Subcutaneous adipose tissue (tissue), 4 donors: Measurements from ENCODE around the gene ATP5F1A. TPM values are rescaled to one million over a fixed set of nuclear protein-coding genes. Genes with fewer than 3 reads are reported as not detected.

Experiments used
- CTCF ChIP-seq: fragments of 450-650 bp; IDR thresholded peaks from one replicate; pipeline ENCODE4 v1.5.1; 2016; ENCODE audit warnings: low read depth, mild to moderate bottlenecking, control low read depth, antibody characterized with exemption, moderate library complexity
- total RNA-seq, 4 donors: library from RNA; depleted of rRNA; stranded (reverse); fragments of >200 nt; gene quantifications; one replicate each; pipeline ENCODE4 v1.1.0, GENCODE V29; 2016

ATP5F1A gene
- total RNA-seq, 4 donors from 2014 or later, result 301 to 560 (median 391) TPM

GRCh38 chr18:46095532-46095931 is 2.6 kb downstream of the ATP5F1A start:
- TF ChIP-seq CTCF, result no peak

GRCh38 chr18:46084431-46084830 is 13.7 kb downstream of the ATP5F1A start:
- TF ChIP-seq CTCF, result no peak

GRCh38 chr18:46080156-46080555 is 17.9 kb downstream of the ATP5F1A start:
- no peak for TF ChIP-seq CTCF

GRCh38 chr18:46079336-46079735 is 18.8 kb downstream of the ATP5F1A start:
- no peak for TF ChIP-seq CTCF

GRCh38 chr18:46073474-46074331 is 24.4 kb downstream of the ATP5F1A start:
- TF ChIP-seq CTCF, result no peak

GRCh38 chr18:46072959-46073358 is 25.1 kb downstream of the ATP5F1A start:
- TF ChIP-seq CTCF, result no peak

- no peak for TF ChIP-seq CTCF
These were observed 25.7 kb downstream of the ATP5F1A start for GRCh38 chr18:46072376-46072867.
